22Rv1 (cell line): ENCODE measurements around the gene IQGAP2.

Source experiments
- H3K27ac ChIP-seq: fragments of 450-650 bp; 2 replicates; pipeline ENCODE4 v1.5.1; 2017
- CTCF ChIP-seq: fragments of 450-650 bp; IDR thresholded peaks from 2 replicates; pipeline ENCODE4 v1.5.1; 2017; ENCODE audit warnings: mild to moderate bottlenecking
- ZFX ChIP-seq: fragments of 450-650 bp; IDR thresholded peaks from 2 replicates; pipeline ENCODE4 v1.6.1; 2017; ENCODE audit warnings: antibody characterized with exemption, borderline replicate concordance

Gene IQGAP2

GRCh38 chr5:76607353-76607871, 204.3 kb downstream of the IQGAP2 start:
- TF ChIP-seq CTCF (no peak), ZFX (no peak)
- H3K27ac ChIP-seq: no peak overlapping the region

- TF ChIP-seq CTCF: no peak
- no peak for TF ChIP-seq ZFX
- H3K27ac ChIP-seq: no peak overlapping the region
Observed at GRCh38 chr5:76608833-76609232, 205.7 kb downstream of the IQGAP2 start.

GRCh38 chr5:76610196-76610595, 207.1 kb downstream of the IQGAP2 start:
- TF ChIP-seq ZFX: no peak
- TF ChIP-seq CTCF: no peak
- H3K27ac ChIP-seq: no peak overlapping the region

- H3K27ac ChIP-seq: no peak overlapping the region
- TF ChIP-seq CTCF (no peak), ZFX (no peak)
Observed at GRCh38 chr5:76612942-76613341, 209.9 kb downstream of the IQGAP2 start.

- no peak overlapping the region for H3K27ac ChIP-seq
- TF ChIP-seq ZFX (no peak), CTCF (no peak)
Observed at GRCh38 chr5:76615759-76616158, 212.7 kb downstream of the IQGAP2 start.

- TF ChIP-seq CTCF (no peak), ZFX (no peak)
- H3K27ac ChIP-seq: no peak overlapping the region
Observed at GRCh38 chr5:76616206-76616605, 213.1 kb downstream of the IQGAP2 start.

- H3K27ac ChIP-seq: no peak overlapping the region
- TF ChIP-seq CTCF (no peak), ZFX (no peak)
Observed at GRCh38 chr5:76617229-76617628, 214.1 kb downstream of the IQGAP2 start.
